HepG2 (cell line): ENCODE measurements around the gene PARN. TPM values are rescaled to one million over a fixed set of nuclear protein-coding genes. Genes with fewer than 3 reads are reported as not detected.

Experiments used
- ARHGAP35 ChIP-seq: sonication (generic); formaldehyde crosslinking; IDR thresholded peaks from 2 replicates; pipeline ENCODE4 v1.9.0; 2022; ENCODE audit warnings: mild to moderate bottlenecking, inconsistent platforms, moderate library complexity, missing genetic modification reagents, borderline replicate concordance
- ATF4 ChIP-seq, 2 experiments: fragments of 450-650 bp in 1 of 2; sonication (generic) in 1 of 2; formaldehyde crosslinking; IDR thresholded peaks; 2 replicates each; pipeline versions ENCODE4 v1.5.0 to v1.8.0; 2020 to 2022; ENCODE audit warnings: mild to moderate bottlenecking in 1 of 2, missing genetic modification reagents in 1 of 2
- CEBPB ChIP-seq: IDR thresholded peaks from 2 replicates; pipeline ENCODE4 v1.6.1; 2011; ENCODE audit warnings: low read depth, low read length, improper control_type of control experiment, borderline replicate concordance
- CHCHD3 ChIP-seq: sonication (generic); formaldehyde crosslinking; IDR thresholded peaks from 2 replicates; pipeline ENCODE4 v1.8.0; 2022; ENCODE audit warnings: mild to moderate bottlenecking, missing genetic modification reagents, moderate library complexity
- ETV6 ChIP-seq: sonication (generic); formaldehyde crosslinking; conservative IDR thresholded peaks from 2 replicates; pipeline ENCODE4 v1.4.0; 2020; ENCODE audit warnings: missing genetic modification reagents
- KDM1A ChIP-seq: IDR thresholded peaks from 2 replicates; pipeline ENCODE4 v1.6.1; 2016; ENCODE audit warnings: missing compliant biosample characterization
- NR0B2 ChIP-seq: sonication (generic); formaldehyde crosslinking; IDR thresholded peaks from 2 replicates; pipeline ENCODE4 v1.4.0; 2020; ENCODE audit warnings: mild to moderate bottlenecking, missing genetic modification reagents
- NR2F2 ChIP-seq: IDR thresholded peaks from 2 replicates; pipeline ENCODE4 v1.6.1; 2012; ENCODE audit warnings: low read depth, inconsistent platforms, borderline replicate concordance
- PHF8 ChIP-seq: sonication (generic); formaldehyde crosslinking; IDR thresholded peaks from 2 replicates; pipeline ENCODE4 v1.5.0; 2020; ENCODE audit warnings: missing genetic modification reagents
- RAD21 ChIP-seq: fragments of 450-650 bp; formaldehyde crosslinking; IDR thresholded peaks from 2 replicates; pipeline ENCODE4 v1.5.0; 2020; ENCODE audit warnings: mild to moderate bottlenecking
- SSRP1 ChIP-seq: IDR thresholded peaks from 2 replicates; pipeline ENCODE4 v1.6.1; 2016; ENCODE audit warnings: control low read depth
- TEAD3 ChIP-seq: optimal IDR thresholded peaks from 2 replicates; pipeline ENCODE3; 2016; ENCODE audit warnings: borderline replicate concordance
- TRIM22 ChIP-seq: fragments of 450-650 bp; IDR thresholded peaks from 2 replicates; pipeline ENCODE4 v1.6.1; 2017
- ZBTB10 ChIP-seq: sonication (generic); formaldehyde crosslinking; IDR thresholded peaks from 2 replicates; pipeline ENCODE4 v1.4.0; 2020; ENCODE audit warnings: missing genetic modification reagents, borderline replicate concordance
- ZEB1 ChIP-seq: IDR thresholded peaks from 2 replicates; pipeline ENCODE4 v1.6.1; 2012; ENCODE audit warnings: mild to moderate bottlenecking, low read depth, inconsistent platforms; ENCODE audit not compliant: insufficient replicate concordance
- ZFP90 ChIP-seq: sonication (generic); formaldehyde crosslinking; IDR thresholded peaks from 2 replicates; pipeline ENCODE4 v1.8.0; 2022; ENCODE audit warnings: missing genetic modification reagents, mild to moderate bottlenecking, inconsistent platforms, borderline replicate concordance
- ZNF235 ChIP-seq: sonication (generic); formaldehyde crosslinking; IDR thresholded peaks from 2 replicates; pipeline ENCODE4 v1.8.1; 2023; ENCODE audit warnings: mild to moderate bottlenecking, missing genetic modification reagents, borderline replicate concordance
- ZNF33B ChIP-seq: sonication (generic); formaldehyde crosslinking; IDR thresholded peaks from 2 replicates; pipeline ENCODE4 v1.5.1; 2020; ENCODE audit warnings: mild to moderate bottlenecking, missing genetic modification reagents
- ZNF451 ChIP-seq: sonication (generic); formaldehyde crosslinking; IDR thresholded peaks from 2 replicates; pipeline ENCODE4 v1.5.0; 2020; ENCODE audit warnings: mild to moderate bottlenecking, missing genetic modification reagents
- ZNF552 ChIP-seq: sonication (generic); formaldehyde crosslinking; IDR thresholded peaks from 2 replicates; pipeline ENCODE4 v1.9.0; 2022; ENCODE audit warnings: missing genetic modification reagents, mild to moderate bottlenecking, borderline replicate concordance
- ZNF784 ChIP-seq: sonication (generic); formaldehyde crosslinking; IDR thresholded peaks from 2 replicates; pipeline ENCODE4 v1.5.1; 2020; ENCODE audit warnings: missing genetic modification reagents, mild to moderate bottlenecking, borderline replicate concordance
- ZNF788 ChIP-seq: sonication (generic); formaldehyde crosslinking; IDR thresholded peaks from 2 replicates; pipeline ENCODE4 v1.5.0; 2020; ENCODE audit warnings: mild to moderate bottlenecking, missing genetic modification reagents, borderline replicate concordance
- ZNF850 ChIP-seq: sonication (generic); formaldehyde crosslinking; conservative IDR thresholded peaks from 2 replicates; pipeline ENCODE4 v1.9.0; 2021; ENCODE audit warnings: mild to moderate bottlenecking, missing genetic modification reagents
- ZSCAN5A ChIP-seq: sonication (generic); formaldehyde crosslinking; IDR thresholded peaks from 2 replicates; pipeline ENCODE4 v1.8.0; 2022; ENCODE audit warnings: mild to moderate bottlenecking, missing genetic modification reagents, borderline replicate concordance
- polyA plus RNA-seq, 8 experiments: library from polyadenylated mRNA; depleted of rRNA in 3 of 8; stranded (reverse) in 7 of 8; unstranded in 1 of 8; fragments of >200 nt; fragmentation: Illumina TruSeq in 4 of 8; extraction: Trizol in 4 of 8; gene quantifications; 2 replicates each; pipeline versions ENCODE4 v1.2.1 to v1.2.3, GENCODE V29; 2011 to 2016; ENCODE audit warnings: low read depth in 4 of 8, missing spikeins in 1 of 8, mixed read lengths in 1 of 8; ENCODE audit not compliant: insufficient read depth in 1 of 8
- total RNA-seq, 5 experiments: library from RNA; depleted of rRNA; stranded (reverse); fragments of >200 nt; fragmentation: Illumina TruSeq; extraction: Trizol; gene quantifications; 2 replicates each; pipeline ENCODE4 v1.2.3, GENCODE V29; 2016; ENCODE audit warnings: low read depth in 1 of 5

Gene PARN
- total and polyA plus RNA-seq, 2 of the 13 experiments (the other 11 are each of a cell fraction or from before 2014, with no cell fraction given): 13.3 to 47.6 TPM

- TF ChIP-seq TRIM22: no peak
- TF ChIP-seq ZSCAN5A (CRISPR knock-in tag): no peak
- no peak for TF ChIP-seq NR0B2 (CRISPR knock-in tag)
- peak in 1 of 2 experiments; percentile 66; a peak in 2 of 4 replicates for TF ChIP-seq ATF4 (CRISPR knock-in tag; IDR thresholded peaks at IDR 0.05)
- TF ChIP-seq ZBTB10: no peak
- TF ChIP-seq ZNF784 (CRISPR knock-in tag): no peak
- TF ChIP-seq CHCHD3 (CRISPR knock-in tag): no peak
- TF ChIP-seq SSRP1 (CRISPR knock-in tag): no peak
- no peak for TF ChIP-seq NR2F2
- no peak for TF ChIP-seq ARHGAP35 (CRISPR knock-in tag)
- no peak for TF ChIP-seq ZNF33B
- peak; percentile 82; the same call in 1 of the 2 replicates for TF ChIP-seq CEBPB
- 0 out of 2 replicates have a peak, but pooled peaks have one; percentile 17 for TF ChIP-seq PHF8
- TF ChIP-seq ZNF552: no peak
- TF ChIP-seq ZNF788 (CRISPR knock-in tag): no peak
- TF ChIP-seq ZNF850 (CRISPR knock-in tag): no peak
- TF ChIP-seq ZNF451 (CRISPR knock-in tag): no peak
- TF ChIP-seq ZFP90: no peak
- peak; percentile 59 for TF ChIP-seq TEAD3 (CRISPR knock-in tag)
- TF ChIP-seq RAD21 (CRISPR knock-in tag): 0 out of 2 replicates have a peak, but pooled peaks have one; percentile 15
- 0 out of 2 replicates have a peak, but pooled peaks have one; percentile 55 for TF ChIP-seq KDM1A (CRISPR knock-in tag)
- TF ChIP-seq ETV6 (CRISPR knock-in tag): no peak
- TF ChIP-seq ZNF235 (CRISPR knock-in tag): no peak
- TF ChIP-seq ZEB1: no peak
Observed at GRCh38 chr16:14386115-14386514, 243.9 kb downstream of the PARN start (continued).
